Measurements from ENCODE around the gene ST3GAL3.

- TF ChIP-seq EZH2 (IDR thresholded peaks at IDR 0.05; ENCODE audit: borderline replicate concordance, low read depth, low read length, severe bottlenecking) (no peak), CTCF (IDR thresholded peaks at IDR 0.05; ENCODE audit: borderline replicate concordance, extremely low read depth, low read length, poor library complexity, severe bottlenecking) (no peak)
Measured at GRCh38 chr1:43828574-43828973, 121.2 kb downstream of the ST3GAL3 start.

Measured in DND-41 (cell line).